ENCODE measurements around the gene LIMA1.
"Not testable (repeated sequence)": the region's sequence is repeated elsewhere in the genome, so short reads cannot be mapped to it uniquely, and the experiment has no call there.

Gene LIMA1

GRCh38 chr12:50249464-50250182 is 33.7 kb downstream of the LIMA1 start:
- peak; percentile 23 for DNase-seq (ENCODE audit: low spot score)
- TF ChIP-seq CTCF (IDR thresholded peaks at IDR 0.05; ENCODE audit: extremely low read depth, missing control alignments) = no peak

- TF ChIP-seq CTCF (IDR thresholded peaks at IDR 0.05; ENCODE audit: extremely low read depth, missing control alignments) = no peak
- no peak for DNase-seq (ENCODE audit: low spot score)
These were observed 34.4 kb downstream of the LIMA1 start for GRCh38 chr12:50248883-50249282.

DNA sequence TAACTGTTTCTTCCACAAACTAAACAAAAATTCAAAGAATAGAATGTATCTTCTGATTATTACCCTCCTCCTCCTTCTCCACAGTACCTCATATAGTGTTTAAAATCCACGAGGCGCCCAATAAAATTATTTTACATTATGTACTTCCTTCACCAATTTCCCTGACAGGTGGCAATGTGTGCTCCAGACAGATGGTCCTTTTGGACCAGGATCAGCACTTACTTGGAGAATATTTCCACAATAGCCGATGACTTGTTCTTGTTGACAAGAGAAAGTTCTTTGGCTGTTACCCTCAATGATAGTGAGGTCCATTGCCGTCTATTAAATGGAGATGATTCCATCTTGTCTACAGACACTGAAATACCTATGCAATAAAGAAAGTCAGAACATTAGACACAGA is 34.9 kb downstream of the LIMA1 start:
- DNase-seq (ENCODE audit: low spot score) = no peak
- TF ChIP-seq CTCF (IDR thresholded peaks at IDR 0.05; ENCODE audit: extremely low read depth, missing control alignments) = no peak

DNA sequence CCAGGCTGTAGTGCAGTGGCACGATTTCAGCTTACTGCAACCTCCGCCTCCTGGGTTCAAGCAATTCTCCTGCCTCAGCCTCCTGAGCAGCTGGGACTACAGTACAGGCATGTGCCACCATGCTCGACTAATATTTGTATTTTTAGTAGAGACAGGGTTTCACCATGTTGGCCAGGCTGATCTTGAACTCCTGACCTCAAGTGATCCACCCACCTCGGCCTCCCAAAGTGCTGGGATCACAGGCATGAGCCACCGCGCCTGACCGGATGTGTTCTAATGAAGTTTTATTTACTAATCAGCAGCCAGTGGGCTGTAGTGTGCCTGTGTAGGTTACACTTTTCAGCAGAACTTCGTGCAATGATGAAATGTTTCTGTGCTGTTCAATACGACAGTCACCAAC is 35.7 kb downstream of the LIMA1 start:
- not testable (repeated sequence) for DNase-seq (ENCODE audit: low spot score)

GRCh38 chr12:50246873-50247612 is 36.3 kb downstream of the LIMA1 start:
- no peak for TF ChIP-seq CTCF (IDR thresholded peaks at IDR 0.05; ENCODE audit: extremely low read depth, missing control alignments)
- peak; percentile 47 for DNase-seq (ENCODE audit: low spot score)

- DNase-seq (ENCODE audit: low spot score) = no peak
- no peak for TF ChIP-seq CTCF (IDR thresholded peaks at IDR 0.05; ENCODE audit: extremely low read depth, missing control alignments)
These were observed 37.0 kb downstream of the LIMA1 start for GRCh38 chr12:50246197-50246865.

DNA sequence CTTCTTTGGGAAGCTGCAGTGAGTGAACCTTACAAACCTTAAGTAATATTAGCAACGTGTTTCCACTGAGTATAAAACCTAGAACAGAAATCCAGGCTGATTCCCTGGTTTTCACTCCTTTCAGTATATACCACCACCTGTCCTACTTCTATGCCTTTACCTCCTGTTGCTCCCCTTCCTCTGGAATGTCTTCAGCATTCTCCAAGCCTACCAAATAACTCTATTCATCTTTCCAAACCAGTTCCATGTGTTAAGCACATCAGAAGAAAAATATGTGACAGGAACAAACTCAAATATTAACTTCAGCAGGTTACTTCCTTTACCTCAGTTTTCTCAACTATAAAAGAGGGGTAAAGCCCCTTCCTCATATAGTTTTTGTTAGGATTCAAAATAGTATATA is 39.8 kb downstream of the LIMA1 start:
- TF ChIP-seq CTCF (IDR thresholded peaks at IDR 0.05; ENCODE audit: extremely low read depth, missing control alignments) = no peak
- DNase-seq (ENCODE audit: low spot score) = no peak
